GM12878 (cell line): ENCODE data around the gene LYG2. TPM values are rescaled to one million over a fixed set of nuclear protein-coding genes. Genes with fewer than 3 reads are reported as not detected.

Source experiments
- ATAC-seq: fragments of 200-7000 bp; cut with Tn5 transposase; 3 replicates; pipeline ENCODE4 v1.9.1; 2020; ENCODE audit warnings: mild to moderate bottlenecking, moderate library complexity
- BruUV-seq: library from RNA; stranded (reverse); fragments of 400-500 nt; replicated peaks from 2 replicates; lab custom pipeline; 2021; lab: Mats Ljungman, UMichigan
- CTCF ChIA-PET: fragments of 300-600 bp; sonication (Branson Sonifier 250); formaldehyde crosslinking; extraction: SDS; loops from one replicate; lab custom pipeline; 2021; ENCODE audit warnings: inconsistent platforms; lab: Yijun Ruan, JAX
- POLR2A ChIA-PET: fragments of 350-600 bp; formaldehyde crosslinking; extraction: SDS; loops from one replicate; lab custom pipeline; 2021; ENCODE audit warnings: inconsistent platforms; lab: Charles Lee
- RAD21 ChIA-PET: fragments of 300-600 bp; sonication (Branson Sonifier 250); formaldehyde crosslinking; loops from one replicate; lab custom pipeline; 2023; ENCODE audit warnings: antibody characterized with exemption; ENCODE audit not compliant: unreplicated experiment; lab: Charles Lee
- SMC1A ChIA-PET: fragments of 300-600 bp; sonication (Branson Sonifier 250); formaldehyde crosslinking; loops from one replicate; lab custom pipeline; 2023; ENCODE audit not compliant: unreplicated experiment, uncharacterized antibody; lab: Charles Lee
- DNase-seq: peaks from one replicate; pipeline ENCODE4 v3.0.0-alpha.2; 2011; ENCODE audit warnings: low read depth, low spot score
- FAIRE-seq: peaks from 3 replicates; lab custom pipeline; 2011; peaks lifted over from hg19 to GRCh38; lab: Jason Lieb, UNC
- H2AFZ ChIP-seq: 2 replicates; pipeline ENCODE4 v1.6.0; 2011; ENCODE audit warnings: low read depth, low read length, control low read depth; ENCODE audit not compliant: control insufficient read depth
- H3K27ac ChIP-seq: 2 replicates; pipeline ENCODE4 v1.5.1; 2011; ENCODE audit warnings: control low read depth; ENCODE audit not compliant: control insufficient read depth, insufficient read depth
- H3K27me3 ChIP-seq, 2 experiments: replicated peaks in 1 of 2; 2 replicates each; pipeline versions ENCODE4 v1.6.0 to v1.6.1; 2011; ENCODE audit warnings: low read length in 1 of 2; ENCODE audit not compliant: control insufficient read depth in 2 of 2, insufficient read depth in 2 of 2
- H3K36me3 ChIP-seq, 2 experiments: 2 replicates each; pipeline ENCODE4 v1.5.1; 2011; ENCODE audit warnings: low read length in 1 of 2; ENCODE audit not compliant: control insufficient read depth in 2 of 2, insufficient read depth in 2 of 2
- H3K4me1 ChIP-seq: 2 replicates; pipeline ENCODE4 v1.6.1; 2011; ENCODE audit warnings: mild to moderate bottlenecking, low read length, moderate library complexity, mixed read lengths; ENCODE audit not compliant: control insufficient read depth, insufficient read depth
- H3K4me2 ChIP-seq: 2 replicates; pipeline ENCODE4 v1.6.0; 2011; ENCODE audit warnings: control low read depth; ENCODE audit not compliant: control insufficient read depth, insufficient read depth
- H3K4me3 ChIP-seq: fragments of 200-600 bp; sonication (generic); 2 replicates; pipeline ENCODE4 v1.5.1; 2016
- H3K79me2 ChIP-seq: 2 replicates; pipeline ENCODE4 v1.6.0; 2011; ENCODE audit warnings: low read length; ENCODE audit not compliant: control insufficient read depth, insufficient read depth
- H3K9ac ChIP-seq: 2 replicates; pipeline ENCODE4 v1.8.0; 2011; ENCODE audit warnings: low read length, control low read depth, mixed read lengths; ENCODE audit not compliant: control insufficient read depth, insufficient read depth
- H3K9me3 ChIP-seq: replicated peaks from 3 replicates; pipeline ENCODE4 v1.5.1; 2011; ENCODE audit warnings: mild to moderate bottlenecking, low read length; ENCODE audit not compliant: control insufficient read depth, insufficient read depth
- H4K20me1 ChIP-seq: 2 replicates; pipeline ENCODE4 v1.6.0; 2011; ENCODE audit not compliant: control insufficient read depth, insufficient read depth
- BACH1 ChIP-seq: fragments of 450-650 bp; IDR thresholded peaks from 2 replicates; pipeline ENCODE4 v1.6.1; 2017; ENCODE audit warnings: mild to moderate bottlenecking, borderline replicate concordance
- BCL3 ChIP-seq: IDR thresholded peaks from 2 replicates; pipeline ENCODE4 v1.6.1; 2011; ENCODE audit warnings: borderline replicate concordance, low read depth, mild to moderate bottlenecking, moderate library complexity, low read length; ENCODE audit not compliant: insufficient read depth, poor library complexity, severe bottlenecking
- CBFB ChIP-seq: IDR thresholded peaks from 2 replicates; pipeline ENCODE4 v1.6.1; 2016; ENCODE audit warnings: antibody characterized with exemption, low read depth
- EGR1 ChIP-seq, 2 experiments: IDR thresholded peaks; 1 replicate in 1 of 2; 2 replicates in 1 of 2; pipeline ENCODE4 v1.6.1; 2011 to 2012; ENCODE audit warnings: low read depth in 2 of 2, low read length in 2 of 2, borderline replicate concordance in 1 of 2, mild to moderate bottlenecking in 1 of 2, moderate library complexity in 1 of 2
- FOXM1 ChIP-seq: IDR thresholded peaks from 2 replicates; pipeline ENCODE4 v1.6.1; 2012; ENCODE audit warnings: low read depth, mild to moderate bottlenecking, inconsistent platforms, low read length, moderate library complexity
- JUND ChIP-seq: IDR thresholded peaks from 2 replicates; pipeline ENCODE4 v1.6.1; 2012; ENCODE audit warnings: low read depth, mild to moderate bottlenecking, low read length, improper control_type of control experiment, moderate library complexity
- NFIC ChIP-seq: IDR thresholded peaks from 2 replicates; pipeline ENCODE4 v1.6.1; 2012; ENCODE audit warnings: low read depth, mild to moderate bottlenecking, inconsistent platforms, low read length, moderate library complexity
- NR2C2 ChIP-seq: IDR thresholded peaks from 2 replicates; pipeline ENCODE4 v1.6.1; 2011; ENCODE audit warnings: borderline replicate concordance, low read depth; ENCODE audit not compliant: control insufficient read depth, insufficient read length
- SIN3A ChIP-seq: IDR thresholded peaks from 2 replicates; pipeline ENCODE4 v1.6.1; 2012; ENCODE audit warnings: low read depth, low read length, improper control_type of control experiment
- SP1 ChIP-seq: IDR thresholded peaks from one replicate; pipeline ENCODE4 v1.6.1; 2011; ENCODE audit warnings: low read depth, low read length
- SPI1 ChIP-seq: IDR thresholded peaks from 2 replicates; pipeline ENCODE4 v1.6.1; 2011; ENCODE audit warnings: low read depth, mild to moderate bottlenecking, low read length, moderate library complexity, borderline replicate concordance; ENCODE audit not compliant: insufficient read depth
- SREBF1 ChIP-seq: IDR thresholded peaks from 2 replicates; pipeline ENCODE4 v1.6.1; 2012; ENCODE audit warnings: mild to moderate bottlenecking, low read length
- TARDBP ChIP-seq: IDR thresholded peaks from 2 replicates; pipeline ENCODE4 v1.6.1; 2016; ENCODE audit warnings: borderline replicate concordance
- ZNF24 ChIP-seq: fragments of 450-650 bp; IDR thresholded peaks from 2 replicates; pipeline ENCODE4 v1.6.1; 2017; ENCODE audit warnings: antibody characterized with exemption, mild to moderate bottlenecking
- ZSCAN29 ChIP-seq: fragments of 450-650 bp; IDR thresholded peaks from 2 replicates; pipeline ENCODE4 v1.6.1; 2017; ENCODE audit warnings: mild to moderate bottlenecking, moderate library complexity
- WGBS: methylation state at CpG from one replicate; pipeline ENCODE4 v1.1.6; 2016; ENCODE audit warnings: low lambda C conversion rate; ENCODE audit not compliant: insufficient replicate concordance, insufficient coverage; ENCODE audit errors: missing lambda C conversion rate; 5-methylcytosine and 5-hydroxymethylcytosine counted together
- in situ Hi-C: fragments of 300-500 bp; cut with MboI; formaldehyde crosslinking; loops from 9 replicates; pipeline ENCODE4 v1.14.3; 2018; ENCODE audit warnings: mixed read lengths
- intact Hi-C: fragments of 100-400 bp; cut with micrococcal nuclease; formaldehyde crosslinking; loops from one replicate; pipeline ENCODE4 v1.14.2; 2022; ENCODE audit not compliant: unreplicated experiment
- polyA plus RNA-seq, 11 experiments: library from polyadenylated mRNA; depleted of rRNA in 4 of 11; unstranded in 6 of 11; stranded (reverse) in 5 of 11; fragments of >200 nt; fragmentation: Nextera tagmentation in 4 of 11; fragmentation: Illumina TruSeq in 1 of 11; extraction: Ambion mirVana in 4 of 11; extraction: Trizol in 1 of 11; gene quantifications; 1 replicate in 1 of 11; 2 replicates in 10 of 11; pipeline versions ENCODE4 v1.2.1 to v1.2.3, GENCODE V29; 2011 to 2016; ENCODE audit warnings: inconsistent platforms in 2 of 11, missing spikeins in 2 of 11, low read depth in 1 of 11
- total RNA-seq, 4 experiments: library from RNA; depleted of rRNA in 3 of 4; stranded (reverse); fragments of >200 nt in 3 of 4; fragmentation: Illumina TruSeq in 1 of 4; extraction: Trizol in 1 of 4; gene quantifications; 2 replicates each; pipeline versions ENCODE4 v1.2.1 to v1.2.3, GENCODE V29; 2013 to 2021

The LYG2 gene
- total and polyA plus RNA-seq, 10 of the 15 experiments (the other 5 are each of a cell fraction or from before 2014, with no cell fraction given): 0.11 to 0.95 (median 0.37) TPM; not detected in 6

GRCh38 chr2:99242151-99242550 is 13.3 kb downstream of the LYG2 start:
- Histone ChIP-seq H3K4me1 (no peaks in the 10 kb centered on the region), H3K79me2 (no peaks in the 10 kb centered on the region), H4K20me1 (no peaks in the 10 kb centered on the region), H3K9ac (no peak overlapping the region), H3K4me3 (no peak overlapping the region), H3K9me3 (no peaks in the 10 kb centered on the region), H2AFZ (no peak overlapping the region), H3K27me3 (no peaks in the 10 kb centered on the region), H3K4me2 (no peak overlapping the region), H3K36me3 (no peaks in the 10 kb centered on the region), H3K27ac (no peak overlapping the region)
- ChIA-PET CTCF (no interaction called here), POLR2A (no interaction called here), RAD21 (no interaction called here), SMC1A (no interaction called here)
- WGBS: 83% methylated on average over 6 of the region's 6 CpGs
- TF ChIP-seq FOXM1 (no peak), SIN3A (no peak), JUND (no peak), TARDBP (no peak), ZNF24 (no peak), SP1 (no peak), SREBF1 (no peak), NFIC (no peak), NR2C2 (no peak), SPI1 (no peak), EGR1 (IDR thresholded peaks at IDR 0.05; ENCODE audit: borderline replicate concordance in 1 of 2, low read depth in 2 of 2, low read length in 2 of 2) (no peak), ZSCAN29 (no peak), BACH1 (no peak), BCL3 (no peak), CBFB (no peak)
- DNase-seq: no peak
- no TSS peak for BruUV-seq
- intact Hi-C loops (no loop called here), in situ Hi-C loops (no loop called here)
- no peak for FAIRE-seq
- no peak for ATAC-seq
